ENCODE results near the gene FOXN3. TPM values are rescaled to one million over a fixed set of nuclear protein-coding genes. Genes with fewer than 3 reads are reported as not detected.

FOXN3 gene
- polyA plus RNA-seq, 3 donors, result 38.7 to 57.4 (median 42.0) TPM

- Histone ChIP-seq H4K20me1 (ENCODE audit: insufficient read depth, low read length) (peaks cover 100% of the 10 kb centered on the region), H3K9ac (ENCODE audit: insufficient read depth, low read length, poor library complexity, severe bottlenecking) (no peak overlapping the region), H2AFZ (ENCODE audit: insufficient read depth, low read depth, low read length, poor library complexity, severe bottlenecking) (no peak overlapping the region), H3K27me3 (ENCODE audit: control insufficient read depth in 2 of 2, insufficient read depth in 2 of 2, low read length in 2 of 2) (no peaks in the 10 kb centered on the region), H3K9me3 (replicated peaks in 1 of 2; ENCODE audit: control insufficient read depth in 1 of 2, insufficient read depth in 1 of 2, low read length in 2 of 2) (no peaks in the 10 kb centered on the region), H3K36me3 (replicated peaks in 1 of 2; ENCODE audit: control insufficient read depth in 1 of 2, insufficient read depth in 2 of 2, low read length in 2 of 2) (peaks cover 0 to 33% of the 10 kb centered on the region in 2 donors), H3K27ac (ENCODE audit: low read depth in 1 of 2, low read length in 2 of 2) (no peak overlapping the region), H3K4me2 (replicated peaks; ENCODE audit: extremely low read depth, low read length, poor library complexity, severe bottlenecking) (no peak overlapping the region), H3K4me1 (ENCODE audit: control insufficient read depth in 1 of 2, insufficient read depth in 2 of 2, low read length in 2 of 2) (no peaks in the 10 kb centered on the region), H3K4me3 (replicated peaks in 1 of 3; ENCODE audit: low read depth in 2 of 3, low read length in 3 of 3) (no peak overlapping the region), H3K79me2 (ENCODE audit: insufficient read depth, low read length) (peaks cover 65% of the 10 kb centered on the region)
- H3K9me3 Mint-ChIP-seq, result peaks cover 0 to 10% (median 0%) of the 10 kb centered on the region in 7 donors
- no peak for DNase-seq
- intact Hi-C loops (cut with micrococcal nuclease), result no loop called here
- H3K36me3 Mint-ChIP-seq, result peaks cover 21 to 31% of the 10 kb centered on the region in 2 donors
- H3K4me1 Mint-ChIP-seq, result peaks cover 16% of the 10 kb centered on the region
- no peak overlapping the region for H3K4me3 Mint-ChIP-seq
- TF ChIP-seq, protein P1, sequence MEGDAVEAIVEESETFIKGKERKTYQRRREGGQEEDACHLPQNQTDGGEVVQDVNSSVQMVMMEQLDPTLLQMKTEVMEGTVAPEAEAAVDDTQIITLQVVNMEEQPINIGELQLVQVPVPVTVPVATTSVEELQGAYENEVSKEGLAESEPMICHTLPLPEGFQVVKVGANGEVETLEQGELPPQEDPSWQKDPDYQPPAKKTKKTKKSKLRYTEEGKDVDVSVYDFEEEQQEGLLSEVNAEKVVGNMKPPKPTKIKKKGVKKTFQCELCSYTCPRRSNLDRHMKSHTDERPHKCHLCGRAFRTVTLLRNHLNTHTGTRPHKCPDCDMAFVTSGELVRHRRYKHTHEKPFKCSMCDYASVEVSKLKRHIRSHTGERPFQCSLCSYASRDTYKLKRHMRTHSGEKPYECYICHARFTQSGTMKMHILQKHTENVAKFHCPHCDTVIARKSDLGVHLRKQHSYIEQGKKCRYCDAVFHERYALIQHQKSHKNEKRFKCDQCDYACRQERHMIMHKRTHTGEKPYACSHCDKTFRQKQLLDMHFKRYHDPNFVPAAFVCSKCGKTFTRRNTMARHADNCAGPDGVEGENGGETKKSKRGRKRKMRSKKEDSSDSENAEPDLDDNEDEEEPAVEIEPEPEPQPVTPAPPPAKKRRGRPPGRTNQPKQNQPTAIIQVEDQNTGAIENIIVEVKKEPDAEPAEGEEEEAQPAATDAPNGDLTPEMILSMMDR (IDR thresholded peaks at IDR 0.05), result no peak
- no CpG with 5 or more reads among the region's 3 CpGs for WGBS (ENCODE audit: insufficient coverage)
- H3K27ac Mint-ChIP-seq, result no peak overlapping the region
- H3K27me3 Mint-ChIP-seq (ENCODE audit: low read depth in 3 of 3), result peaks cover 0 to 2% (median 0%) of the 10 kb centered on the region in 3 donors
Measured at GRCh38 chr14:89240414-89240813, 176.6 kb downstream of the FOXN3 start.

DNA sequence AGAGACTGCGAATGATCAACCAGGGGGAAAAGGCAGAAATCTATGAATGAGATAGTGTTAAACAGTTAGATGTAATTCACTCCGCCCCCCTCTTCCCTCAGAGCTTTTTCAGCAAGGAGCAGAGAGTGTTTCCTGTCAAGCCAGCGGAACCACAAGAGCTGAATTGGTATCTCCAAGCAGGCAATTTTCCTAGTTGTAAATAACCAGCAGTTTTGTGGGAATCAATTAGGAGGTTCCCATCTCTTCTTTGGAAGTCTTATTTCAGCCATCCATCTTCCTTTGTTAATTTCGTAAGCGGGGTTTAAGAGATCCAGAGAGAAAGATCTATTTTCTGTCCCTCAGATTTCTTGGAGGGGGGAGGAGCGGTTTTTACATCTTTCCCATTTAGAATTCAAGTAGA lies 178.0 kb downstream of the FOXN3 start:
- Mint-ChIP-seq H3K4me1 (peaks cover 23% of the 10 kb centered on the region), H3K36me3 (peaks cover 19 to 27% of the 10 kb centered on the region in 2 donors), H3K27ac (no peak overlapping the region), H3K27me3 (ENCODE audit: low read depth in 3 of 3) (peaks cover 0 to 2% (median 2%) of the 10 kb centered on the region in 3 donors), H3K4me3 (no peak overlapping the region), H3K9me3 (peaks cover 0 to 11% (median 0%) of the 10 kb centered on the region in 7 donors)
- H3K27me3 ChIP-seq (ENCODE audit: control insufficient read depth in 2 of 2, insufficient read depth in 2 of 2, low read length in 2 of 2), result no peaks in the 10 kb centered on the region
- peaks cover 100% of the 10 kb centered on the region for H4K20me1 ChIP-seq (ENCODE audit: insufficient read depth, low read length)
- H3K9me3 ChIP-seq (replicated peaks in 1 of 2; ENCODE audit: control insufficient read depth in 1 of 2, insufficient read depth in 1 of 2, low read length in 2 of 2), result no peaks in the 10 kb centered on the region
- no peak for DNase-seq
- no peaks in the 10 kb centered on the region for H3K4me1 ChIP-seq (ENCODE audit: control insufficient read depth in 1 of 2, insufficient read depth in 2 of 2, low read length in 2 of 2)
- H3K9ac ChIP-seq (ENCODE audit: insufficient read depth, low read length, poor library complexity, severe bottlenecking), result no peak overlapping the region
- no peak overlapping the region for H3K27ac ChIP-seq (ENCODE audit: low read depth in 1 of 2, low read length in 2 of 2)
- WGBS (ENCODE audit: insufficient coverage), result no CpG with 5 or more reads among the region's 6 CpGs
- peaks cover 0 to 22% of the 10 kb centered on the region in 2 donors for H3K36me3 ChIP-seq (replicated peaks in 1 of 2; ENCODE audit: control insufficient read depth in 1 of 2, insufficient read depth in 2 of 2, low read length in 2 of 2)
- no peak overlapping the region for H2AFZ ChIP-seq (ENCODE audit: insufficient read depth, low read depth, low read length, poor library complexity, severe bottlenecking)
- TF ChIP-seq, protein P1 (IDR thresholded peaks at IDR 0.05), result no peak
- no peak overlapping the region for H3K4me2 ChIP-seq (replicated peaks; ENCODE audit: extremely low read depth, low read length, poor library complexity, severe bottlenecking)
- intact Hi-C loops (cut with micrococcal nuclease), result no loop called here
- H3K4me3 ChIP-seq (replicated peaks in 1 of 3; ENCODE audit: low read depth in 2 of 3, low read length in 3 of 3), result no peak overlapping the region
- peaks cover 70% of the 10 kb centered on the region for H3K79me2 ChIP-seq (ENCODE audit: insufficient read depth, low read length)

Measured in CD14-positive monocyte (primary cell).